ENCODE results near the gene GEMIN2.
"Not testable (repeated sequence)": the region's sequence is repeated elsewhere in the genome, so short reads cannot be mapped to it uniquely, and the experiment has no call there.

The GEMIN2 gene

DNA sequence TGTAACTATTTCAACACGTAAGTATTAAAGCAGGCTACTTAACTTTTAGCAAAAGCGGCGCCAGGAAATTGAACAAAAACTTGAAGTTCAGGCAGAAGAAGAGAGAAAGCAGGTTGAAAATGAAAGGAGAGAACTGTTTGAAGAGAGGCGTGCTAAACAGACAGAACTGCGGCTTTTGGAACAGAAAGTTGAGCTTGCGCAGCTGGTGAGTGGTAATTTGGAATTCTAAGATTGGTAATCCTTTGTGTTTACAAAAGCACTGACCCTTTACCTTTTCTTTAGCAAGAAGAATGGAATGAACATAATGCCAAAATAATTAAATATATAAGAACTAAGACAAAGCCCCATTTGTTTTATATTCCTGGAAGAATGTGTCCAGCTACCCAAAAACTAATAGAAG, 64.9 kb downstream of the GEMIN2 start:
- DNase-seq: no peak

DNA sequence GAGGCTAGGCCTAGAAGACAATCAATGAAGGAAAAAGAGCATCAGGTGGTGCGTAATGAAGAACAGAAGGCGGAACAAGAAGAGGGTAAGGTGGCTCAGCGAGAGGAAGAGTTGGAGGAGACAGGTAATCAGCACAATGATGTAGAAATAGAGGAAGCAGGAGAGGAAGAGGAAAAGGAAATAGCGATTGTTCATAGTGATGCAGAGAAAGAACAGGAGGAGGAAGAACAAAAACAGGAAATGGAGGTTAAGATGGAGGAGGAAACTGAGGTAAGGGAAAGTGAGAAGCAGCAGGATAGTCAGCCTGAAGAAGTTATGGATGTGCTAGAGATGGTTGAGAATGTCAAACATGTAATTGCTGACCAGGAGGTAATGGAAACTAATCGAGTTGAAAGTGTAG, 66.4 kb downstream of the GEMIN2 start:
- DNase-seq: no peak

DNA sequence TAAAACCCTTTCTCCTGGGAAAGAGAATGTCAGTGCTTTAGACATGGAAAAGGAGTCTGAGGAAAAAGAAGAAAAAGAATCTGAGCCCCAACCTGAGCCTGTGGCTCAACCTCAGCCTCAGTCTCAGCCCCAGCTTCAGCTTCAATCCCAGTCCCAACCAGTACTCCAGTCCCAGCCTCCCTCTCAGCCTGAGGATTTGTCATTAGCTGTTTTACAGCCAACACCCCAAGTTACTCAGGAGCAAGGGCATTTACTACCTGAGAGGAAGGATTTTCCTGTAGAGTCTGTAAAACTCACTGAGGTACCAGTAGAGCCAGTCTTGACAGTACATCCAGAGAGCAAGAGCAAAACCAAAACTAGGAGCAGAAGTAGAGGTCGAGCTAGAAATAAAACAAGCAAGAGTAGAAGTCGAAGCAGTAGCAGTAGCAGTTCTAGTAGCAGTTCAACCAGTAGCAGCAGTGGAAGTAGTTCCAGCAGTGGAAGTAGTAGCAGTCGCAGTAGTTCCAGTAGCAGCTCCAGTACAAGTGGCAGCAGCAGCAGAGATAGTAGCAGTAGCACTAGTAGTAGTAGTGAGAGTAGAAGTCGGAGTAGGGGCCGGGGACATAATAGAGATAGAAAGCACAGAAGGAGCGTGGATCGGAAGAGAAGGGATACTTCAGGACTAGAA, 67.0 kb downstream of the GEMIN2 start:
- no peak for DNase-seq

DNA sequence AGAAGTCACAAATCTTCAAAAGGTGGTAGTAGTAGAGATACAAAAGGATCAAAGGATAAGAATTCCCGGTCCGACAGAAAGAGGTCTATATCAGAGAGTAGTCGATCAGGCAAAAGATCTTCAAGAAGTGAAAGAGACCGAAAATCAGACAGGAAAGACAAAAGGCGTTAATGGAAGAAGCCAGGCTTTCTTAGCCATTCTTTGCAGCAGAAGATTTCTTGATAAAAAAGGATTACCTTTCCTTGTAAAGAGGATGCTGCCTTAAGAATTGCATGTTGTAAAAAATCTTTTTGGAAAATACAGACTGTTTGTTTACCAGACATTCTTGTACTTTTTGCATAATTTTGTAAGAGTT, 67.5 kb downstream of the GEMIN2 start:
- DNase-seq: no peak

DNA sequence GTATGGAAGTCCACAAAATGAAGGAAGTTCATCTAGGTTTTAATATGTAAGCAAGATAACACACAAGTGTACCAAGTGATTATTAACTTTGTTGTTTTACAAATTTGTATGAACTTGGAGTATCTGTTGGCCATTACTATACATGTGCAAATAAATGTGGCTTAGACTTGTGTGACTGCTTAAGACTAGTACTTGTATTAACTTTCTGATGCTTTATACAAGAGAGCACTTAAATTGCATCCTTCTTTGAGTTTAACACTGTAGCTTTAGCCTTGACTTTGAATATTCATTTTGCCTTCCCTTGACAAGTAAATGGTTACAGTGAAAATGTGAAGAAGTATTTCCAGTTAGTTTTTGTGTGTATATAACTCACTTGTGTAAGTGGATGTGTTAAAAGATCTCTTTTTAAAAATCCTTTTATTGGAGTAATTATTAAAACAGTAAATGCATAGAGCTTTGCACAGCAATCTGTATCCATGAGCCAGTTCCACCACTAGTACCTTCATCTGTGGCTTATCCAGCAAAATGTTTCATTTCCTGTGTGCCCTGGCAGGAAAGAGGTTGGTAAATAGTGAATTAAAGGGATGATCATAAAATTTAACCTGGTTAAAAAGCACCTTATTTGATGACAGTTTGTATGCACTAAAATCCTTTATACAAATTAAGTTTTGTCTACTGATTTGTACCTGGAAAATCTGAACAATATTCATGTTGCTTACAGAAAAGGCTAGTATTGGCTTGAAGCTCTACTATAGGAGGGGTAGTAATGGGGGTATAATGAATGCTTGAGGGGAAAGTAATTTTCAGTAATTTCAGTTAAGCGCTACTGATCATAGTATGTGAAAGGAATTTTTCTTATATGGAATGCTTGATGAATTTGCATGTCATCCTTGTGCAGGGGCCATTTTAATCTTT, 68.9 kb downstream of the GEMIN2 start:
- no peak for DNase-seq

DNA sequence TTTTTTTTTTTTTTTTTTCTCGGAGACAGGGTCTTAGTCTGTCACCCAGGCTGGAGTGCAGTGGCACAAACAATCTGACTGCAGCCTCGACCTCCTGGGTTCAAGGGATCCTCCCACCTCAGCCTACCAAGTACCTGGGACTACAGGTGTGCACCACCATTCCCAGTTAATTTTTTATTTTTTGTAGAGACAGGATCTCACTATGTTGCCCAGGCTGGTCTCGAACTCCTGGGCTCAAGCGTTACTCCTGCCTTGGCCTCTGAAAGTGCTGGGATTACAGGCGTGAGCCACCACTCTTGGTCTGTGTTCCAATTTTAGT, 69.5 kb downstream of the GEMIN2 start:
- DNase-seq: not testable (repeated sequence)

DNA sequence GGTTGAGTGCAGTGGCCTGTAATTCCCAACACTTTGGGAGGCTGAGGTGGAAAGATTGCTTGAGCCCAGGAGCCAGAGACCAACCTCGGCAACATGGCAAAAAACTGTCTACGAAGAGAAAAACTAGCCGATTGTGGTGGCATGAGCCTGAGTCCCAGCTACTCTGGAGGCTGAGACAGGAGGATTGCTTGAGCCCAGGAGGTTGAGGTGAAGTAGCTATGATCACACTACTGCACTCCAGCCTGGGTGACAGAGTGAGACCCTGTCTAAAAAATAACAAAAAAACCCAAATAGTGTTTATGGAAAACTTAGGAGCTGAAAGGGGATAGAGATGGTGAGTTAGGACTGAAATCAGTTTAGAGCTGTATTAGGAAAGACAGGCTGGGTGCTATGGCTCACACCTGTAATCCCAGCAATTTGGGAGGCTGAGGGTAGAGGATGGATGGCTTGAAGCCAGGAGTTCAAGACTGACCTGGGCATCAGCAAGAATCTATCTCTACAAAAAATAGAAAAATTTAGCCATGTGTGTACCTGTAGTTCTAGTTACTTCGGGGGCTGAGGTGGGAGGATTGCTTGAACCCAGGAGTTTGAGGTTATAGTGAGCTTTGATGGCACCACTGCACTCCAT, 70.6 kb downstream of the GEMIN2 start:
- DNase-seq: no peak

DNA sequence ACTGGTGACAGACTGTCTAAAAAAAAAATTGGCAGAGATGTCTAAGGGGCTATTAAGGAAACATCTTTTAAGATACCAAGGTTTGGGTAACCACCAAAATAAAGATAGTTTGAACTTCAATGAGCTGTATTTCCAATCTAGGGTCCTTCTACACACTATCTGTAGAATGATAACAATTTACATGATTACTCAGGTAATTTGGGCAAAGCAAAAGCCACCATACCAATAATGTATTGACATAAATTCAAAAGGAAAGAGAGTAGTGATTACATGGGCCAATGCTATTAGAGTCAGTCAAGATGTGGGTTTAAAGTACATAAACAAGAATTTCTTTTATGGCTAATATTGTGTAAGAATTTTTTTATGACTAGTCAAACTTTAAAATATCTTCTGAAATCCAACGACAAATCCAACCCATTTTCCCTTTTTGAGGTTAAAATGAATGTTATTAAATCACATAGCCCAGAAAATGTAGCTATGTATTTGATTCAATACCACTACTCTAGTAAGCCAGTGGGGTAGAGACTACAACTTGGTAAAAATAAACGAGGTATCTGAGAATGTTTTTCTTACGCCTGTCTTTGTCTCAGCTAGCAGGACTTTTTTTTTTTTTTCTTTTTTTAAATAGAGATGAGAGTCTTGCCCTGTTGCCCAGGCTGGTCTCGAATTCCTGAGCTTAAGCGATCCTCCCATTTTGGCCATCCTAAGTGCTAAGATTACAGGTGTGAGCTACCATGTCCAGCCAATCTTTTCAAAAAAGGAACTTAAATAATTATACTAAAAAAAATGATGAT, 71.3 kb downstream of the GEMIN2 start:
- no peak for DNase-seq
